Erythroblast (primary cell): ENCODE data around the gene GFOD1.
A peak's percentile ranks its signal among the peaks of the same experiment; 100 is the strongest.

Source experiments
- DNase-seq, 2 experiments: peaks; one replicate each; lab custom pipeline; 2025; lab: John Stamatoyannopoulos, UW
- GATA1 ChIP-seq: IDR thresholded peaks from 2 replicates; pipeline ENCODE4 v1.6.1; 2011; ENCODE audit warnings: low read depth, mild to moderate bottlenecking, control low read depth, low read length, moderate library complexity
- POLR2A ChIP-seq: IDR thresholded peaks from 2 replicates; pipeline ENCODE4 v1.6.1; 2011; ENCODE audit warnings: mild to moderate bottlenecking, low read length

GFOD1 gene

DNA sequence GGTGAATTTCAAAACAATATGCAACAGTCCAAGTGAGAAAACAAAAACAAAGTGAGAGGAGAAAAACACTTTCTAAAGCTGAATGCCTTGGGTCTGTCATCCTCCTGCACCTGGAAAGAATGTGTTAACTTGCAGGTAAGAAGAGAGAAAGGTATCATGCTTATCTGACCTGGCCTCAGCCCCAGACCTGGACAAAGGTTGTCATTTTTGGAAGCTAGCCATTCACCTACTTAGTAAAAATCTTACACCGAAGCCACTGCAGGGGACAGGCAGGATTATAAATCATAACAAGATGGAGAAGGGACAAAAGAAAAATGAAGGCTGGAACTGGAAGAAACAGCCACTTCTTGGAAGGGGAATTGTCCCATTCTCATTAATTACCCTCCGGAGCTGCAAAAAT lies 69.4 kb downstream of the GFOD1 start:
- no peak for TF ChIP-seq GATA1
- no peak for TF ChIP-seq POLR2A
- no peak for DNase-seq

DNA sequence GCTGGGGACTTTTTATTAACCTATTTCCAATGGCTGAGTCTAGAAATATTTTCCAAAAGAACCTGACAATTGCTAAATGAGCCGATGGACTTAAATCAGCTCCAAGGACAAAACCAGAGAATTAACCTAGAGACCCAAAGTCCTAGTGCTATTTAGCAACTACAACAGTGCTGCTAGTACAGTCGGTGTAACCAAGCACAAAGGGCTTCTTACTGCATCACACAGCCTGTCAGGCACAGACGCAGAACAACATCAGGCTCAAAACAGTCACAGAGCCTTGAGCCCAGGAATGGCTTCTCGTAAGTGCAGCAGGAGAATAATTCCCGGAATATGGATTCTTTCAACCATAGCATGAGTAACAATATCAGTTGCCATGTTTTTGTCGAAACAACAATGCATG lies 70.0 kb downstream of the GFOD1 start:
- no peak for TF ChIP-seq POLR2A
- no peak for TF ChIP-seq GATA1
- DNase-seq = no peak

DNA sequence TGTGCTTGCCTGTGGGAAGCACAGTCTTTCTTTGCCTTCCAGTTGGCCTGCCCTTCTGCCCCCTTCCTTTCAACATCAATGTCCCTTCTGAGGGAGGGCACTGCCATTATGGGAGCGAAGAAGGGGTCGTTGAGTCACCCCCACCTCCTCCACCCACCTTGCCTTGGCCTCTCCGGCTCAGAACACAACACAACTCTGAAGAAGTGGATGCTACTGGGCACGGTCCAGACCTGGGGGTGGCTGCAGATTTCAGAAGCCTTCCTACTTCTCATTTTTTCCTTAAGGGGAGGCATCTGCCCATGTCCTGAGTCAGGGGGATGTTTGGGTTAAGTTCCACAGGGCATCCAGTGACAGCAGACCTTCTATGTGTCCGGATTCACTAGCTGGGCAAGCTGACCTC lies 72.1 kb downstream of the GFOD1 start:
- TF ChIP-seq POLR2A (no peak), GATA1 (no peak)
- DNase-seq = no peak

DNA sequence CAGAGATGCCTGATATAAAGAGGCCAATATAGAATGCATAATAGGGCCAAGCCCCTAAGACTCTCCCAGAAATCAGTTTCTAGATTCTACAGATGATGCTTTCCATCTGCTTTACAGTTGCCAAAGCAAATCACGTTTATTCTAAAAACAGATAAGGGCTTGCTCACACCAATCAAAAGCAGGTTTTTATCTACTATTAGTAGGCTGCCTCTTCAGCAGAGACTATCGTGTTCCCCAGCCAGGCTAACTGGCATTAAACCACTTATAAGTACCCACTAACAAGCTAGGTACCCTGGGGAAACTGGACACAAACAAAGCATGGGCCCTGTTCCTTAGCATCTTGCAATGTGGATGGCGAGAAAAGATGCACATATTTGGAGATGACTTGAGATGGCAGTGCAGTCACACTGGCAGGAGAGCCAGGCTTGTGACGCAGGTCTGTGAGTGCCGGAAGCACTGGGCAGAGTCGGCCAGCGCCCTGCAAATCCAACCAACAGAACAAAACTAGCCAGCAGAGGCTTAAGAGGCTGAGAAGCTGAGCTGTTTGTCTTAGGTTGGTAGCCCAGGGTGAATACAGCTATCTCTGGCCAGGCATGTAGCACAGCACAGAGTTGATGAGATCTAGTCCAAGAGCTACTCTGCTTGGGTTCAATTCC lies 73.4 kb downstream of the GFOD1 start:
- DNase-seq = peak in 1 of 2 experiments; percentile 18
- TF ChIP-seq GATA1 = no peak

DNA sequence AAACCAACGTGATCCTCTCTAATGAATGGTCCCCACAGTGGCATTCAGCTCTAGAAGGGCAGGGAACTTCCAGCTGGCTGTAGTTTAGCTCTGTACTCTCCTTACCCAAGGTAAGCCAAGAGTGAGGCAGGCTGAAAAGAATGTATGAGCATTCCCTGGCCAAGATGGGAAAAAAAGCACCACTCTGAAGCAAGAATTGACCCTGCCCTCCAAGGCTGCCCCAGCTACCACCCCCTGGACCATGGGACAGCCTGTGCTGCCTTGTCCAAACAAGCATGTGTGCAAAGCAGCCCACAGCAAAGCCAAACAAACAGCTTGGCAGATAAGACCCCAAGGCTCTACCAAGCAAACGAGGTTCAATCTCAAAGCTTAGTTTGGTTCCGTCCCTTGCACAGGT lies 73.9 kb downstream of the GFOD1 start:
- TF ChIP-seq GATA1 (no peak), POLR2A (no peak)
- DNase-seq = no peak

DNA sequence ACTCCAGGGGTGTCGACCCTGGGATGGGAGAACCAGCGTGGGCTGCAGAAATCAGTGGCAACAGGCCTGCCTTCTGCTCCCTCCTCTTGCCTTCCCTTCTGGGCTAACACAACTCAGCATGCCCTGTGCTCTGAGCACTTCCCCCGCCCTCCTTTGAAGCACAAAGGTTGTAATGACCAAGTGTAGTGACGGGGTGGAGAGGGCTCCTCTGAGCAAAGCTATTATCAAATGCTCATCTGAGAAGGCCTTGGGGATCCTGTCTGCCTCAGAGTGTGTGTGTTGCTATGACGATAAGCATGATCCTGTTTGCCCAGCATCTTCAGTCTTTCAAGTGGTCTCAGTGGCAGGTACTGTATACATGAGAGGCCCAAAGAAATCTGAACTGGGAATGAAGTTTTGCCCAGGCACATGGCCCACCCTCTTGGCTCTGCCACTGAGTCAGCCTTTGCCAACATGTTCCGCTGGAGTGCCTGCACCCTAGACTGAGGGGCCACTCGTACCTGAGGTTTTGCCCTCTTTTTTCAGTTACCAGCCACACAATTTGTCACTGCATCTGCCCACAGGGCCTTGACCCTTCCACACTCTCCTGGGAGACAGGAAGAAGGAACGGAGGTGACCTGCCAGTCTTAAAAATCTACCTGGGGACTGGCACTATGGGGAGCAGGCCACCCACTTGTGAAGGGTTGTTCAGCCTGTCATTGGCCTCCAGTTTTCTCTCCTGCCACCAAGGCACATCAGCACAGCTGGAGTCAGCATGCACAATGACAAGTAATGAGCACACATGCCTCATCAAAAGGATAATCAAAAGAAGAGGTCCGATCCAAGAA lies 74.5 kb downstream of the GFOD1 start:
- TF ChIP-seq POLR2A (no peak), GATA1 (no peak)
- DNase-seq = no peak

DNA sequence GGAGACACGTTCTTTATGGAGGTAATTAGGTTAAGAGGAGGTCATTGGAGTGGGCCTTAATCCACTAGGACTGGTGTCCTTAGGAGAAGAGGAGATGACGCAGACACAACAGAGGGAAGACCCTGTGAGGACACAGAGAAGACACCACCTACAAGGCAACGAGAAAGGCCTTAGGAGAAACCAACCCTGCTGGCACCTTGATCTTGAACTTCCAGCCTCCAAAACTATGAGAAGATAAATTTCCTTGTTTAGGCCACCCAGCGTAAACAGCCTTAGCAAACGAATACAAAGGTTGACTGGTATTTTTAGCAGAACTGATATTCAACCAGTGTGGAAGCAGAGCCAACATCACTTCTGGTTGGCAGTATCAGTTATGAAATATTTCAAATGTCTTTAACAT lies 75.2 kb downstream of the GFOD1 start:
- DNase-seq = no peak
- TF ChIP-seq GATA1 = no peak
- no peak for TF ChIP-seq POLR2A

DNA sequence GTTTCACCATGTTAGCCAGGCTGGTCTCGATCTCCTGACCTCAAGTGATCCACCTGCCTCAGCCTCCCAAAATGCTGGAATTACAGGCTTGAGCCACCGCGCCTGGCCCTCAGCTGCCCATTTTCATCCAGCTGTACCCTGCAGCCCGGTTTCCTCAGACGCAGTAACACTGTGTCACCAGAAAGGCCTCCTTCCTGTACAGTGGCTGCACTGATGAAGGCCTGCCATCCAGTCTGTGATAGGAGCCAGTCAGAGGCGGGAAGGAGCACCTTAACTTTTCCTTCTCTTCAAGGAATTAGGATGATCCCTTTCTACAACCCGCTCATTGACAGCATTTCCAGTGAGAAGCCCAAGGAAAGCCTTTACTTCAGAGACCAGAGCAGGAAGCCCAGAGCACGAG lies 75.9 kb downstream of the GFOD1 start:
- TF ChIP-seq POLR2A (no peak), GATA1 (no peak)
- no peak for DNase-seq

DNA sequence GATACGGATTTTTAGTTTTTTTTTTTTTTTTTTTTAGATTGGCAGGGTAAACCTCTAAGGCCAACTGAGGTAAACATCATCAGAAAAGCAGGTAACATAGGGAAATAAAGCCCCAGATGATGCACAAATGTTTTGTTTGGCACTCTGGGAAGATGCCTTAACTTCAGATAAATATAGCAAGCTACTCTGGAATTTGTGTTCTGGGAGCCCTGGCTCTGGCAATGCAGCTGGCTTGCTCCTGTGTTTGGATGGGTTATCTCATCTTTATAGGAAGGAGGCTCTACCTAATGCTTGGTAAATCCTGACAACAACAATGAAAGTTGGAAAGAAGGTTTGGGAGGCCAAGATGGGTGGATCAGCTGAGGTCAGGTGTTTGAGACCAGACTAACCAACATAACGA lies 77.4 kb downstream of the GFOD1 start:
- TF ChIP-seq GATA1 (no peak), POLR2A (no peak)

DNA sequence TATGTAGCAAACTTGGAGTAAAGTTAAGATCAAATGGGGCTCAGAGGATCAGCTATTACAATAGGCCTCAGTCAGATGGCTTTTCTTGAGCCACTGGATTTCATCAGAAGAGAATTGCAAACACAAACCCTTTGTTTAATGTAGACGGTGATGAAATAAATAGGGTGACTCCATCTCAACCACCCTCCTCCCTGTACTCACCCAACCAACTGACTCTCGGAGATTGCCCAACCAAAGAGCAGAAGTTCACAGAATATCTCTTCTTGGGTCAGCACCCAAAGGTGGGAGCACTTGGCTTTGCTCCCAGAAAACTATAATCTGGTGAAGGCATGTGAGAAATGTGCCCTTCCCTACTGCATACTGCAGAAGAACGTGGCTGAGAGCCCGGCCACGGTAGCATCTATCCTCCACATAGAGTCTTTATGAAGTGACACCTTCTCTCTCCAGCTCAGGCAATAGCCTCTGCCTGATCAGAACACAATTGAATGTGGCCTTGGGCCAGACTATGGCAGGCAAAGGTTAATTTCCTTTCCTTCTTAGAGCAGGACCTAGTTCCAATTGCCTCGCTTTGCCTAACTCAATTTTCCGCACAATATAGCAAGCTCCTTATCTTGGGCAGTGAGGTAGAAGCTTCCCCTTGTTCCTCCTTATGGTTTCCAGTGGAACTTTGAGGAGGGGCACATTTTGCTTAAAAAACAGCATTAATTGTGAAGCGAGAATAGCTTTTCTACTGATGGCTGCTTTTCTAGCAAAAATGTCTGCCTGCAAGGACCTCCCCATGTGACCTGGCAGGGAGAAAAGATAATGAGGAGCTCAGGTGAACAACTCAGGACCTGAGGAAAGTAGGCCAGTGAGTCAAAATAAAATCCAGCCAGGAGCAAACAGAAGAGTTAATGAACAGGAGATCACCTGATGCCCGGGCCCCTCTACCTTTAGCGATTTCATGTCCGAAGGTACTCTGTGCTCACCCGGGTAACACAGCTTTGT lies 79.4 kb downstream of the GFOD1 start:
- TF ChIP-seq GATA1 = no peak
- peak; percentile 55 for TF ChIP-seq POLR2A
- peak; percentile 94 to 96 for DNase-seq

More for the DNA sequence above, 77.4 kb downstream of the GFOD1 start:
- DNase-seq = no peak

DNA sequence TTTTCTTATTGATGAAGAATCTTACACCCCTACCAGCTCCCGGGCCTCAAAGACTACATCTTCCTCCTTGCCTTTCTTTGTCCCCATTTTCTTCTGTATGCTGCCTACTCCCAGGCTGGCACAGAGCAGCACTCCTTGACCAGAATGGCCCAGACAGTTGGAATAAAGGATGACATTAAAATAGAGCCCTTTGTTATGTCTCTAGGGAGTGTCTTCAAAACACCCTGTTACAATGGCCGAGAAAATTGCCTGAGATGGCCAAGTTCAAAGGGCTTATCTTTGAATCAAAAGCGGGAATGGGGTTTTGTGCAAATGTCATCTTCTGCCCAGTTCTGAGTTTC lies 80.1 kb downstream of the GFOD1 start:
- TF ChIP-seq GATA1 (no peak), POLR2A (no peak)
- DNase-seq = no peak

DNA sequence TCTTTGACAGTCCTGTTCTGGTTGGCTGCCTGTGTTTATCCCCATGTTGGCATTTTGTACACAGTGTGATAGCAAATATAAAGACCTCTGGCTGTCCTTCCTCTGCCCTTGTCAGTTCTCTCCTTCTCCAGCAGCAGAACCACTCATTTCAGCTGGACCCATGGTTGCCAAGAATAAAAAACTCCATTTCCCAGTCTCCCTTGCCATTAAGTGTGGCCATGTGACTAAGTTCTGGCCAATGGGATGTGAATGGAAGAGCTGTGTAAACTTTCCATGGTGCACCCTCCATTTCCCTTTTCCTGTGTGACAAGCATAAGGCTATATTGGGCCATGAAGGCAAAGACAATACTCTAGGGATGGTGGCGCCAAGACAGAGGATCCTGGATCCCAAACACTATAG lies 80.6 kb downstream of the GFOD1 start:
- peak; percentile 21 to 27 for DNase-seq
- TF ChIP-seq POLR2A = no peak
- no peak for TF ChIP-seq GATA1

DNA sequence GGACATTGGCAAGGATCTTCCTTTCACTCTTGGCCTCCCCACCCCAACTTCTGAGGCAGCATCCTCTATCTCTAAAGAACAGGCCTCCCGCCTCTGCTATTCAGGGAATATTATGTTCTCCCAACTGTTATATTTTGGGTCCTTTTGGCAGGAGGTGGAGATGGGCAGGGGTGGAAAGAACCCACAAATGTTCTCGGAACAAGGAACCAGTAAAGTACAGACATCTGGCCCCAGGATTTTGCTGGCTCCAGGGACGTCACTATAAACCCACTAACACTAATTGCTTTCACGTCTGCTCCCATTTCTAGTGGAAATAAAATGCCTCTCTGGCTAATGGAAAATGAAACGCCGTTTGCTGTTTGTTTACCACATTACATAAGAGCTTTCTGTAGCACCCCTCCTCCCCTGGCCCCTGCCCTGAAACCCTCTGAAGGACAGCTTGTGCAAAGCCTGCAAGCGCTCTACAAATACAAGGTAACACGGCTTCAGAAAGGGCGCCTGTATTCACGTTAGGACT lies 81.4 kb downstream of the GFOD1 start:
- peak; percentile 21 to 45 for DNase-seq
- TF ChIP-seq GATA1 (no peak), POLR2A (no peak)

DNA sequence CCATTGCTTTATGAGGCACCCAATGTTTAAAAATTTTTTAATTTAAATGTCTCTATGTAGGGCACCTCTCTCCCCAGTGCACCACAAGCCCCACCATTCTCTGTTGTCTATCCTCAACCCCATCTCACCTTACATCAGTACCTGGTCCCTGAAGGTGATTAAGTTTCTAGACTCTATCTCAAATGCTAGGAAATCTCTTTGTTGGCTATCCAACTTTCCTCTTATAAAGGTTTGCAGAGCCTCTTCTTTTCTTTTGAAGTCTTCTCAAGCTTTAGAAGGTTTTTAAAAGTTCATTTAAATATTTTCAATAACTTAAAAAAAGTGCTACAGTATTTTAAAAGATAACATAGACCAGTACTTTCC lies 82.5 kb downstream of the GFOD1 start:
- DNase-seq = no peak
- no peak for TF ChIP-seq GATA1
- TF ChIP-seq POLR2A = no peak
